ENCODE results near the gene EIPR1.

The EIPR1 gene

DNA sequence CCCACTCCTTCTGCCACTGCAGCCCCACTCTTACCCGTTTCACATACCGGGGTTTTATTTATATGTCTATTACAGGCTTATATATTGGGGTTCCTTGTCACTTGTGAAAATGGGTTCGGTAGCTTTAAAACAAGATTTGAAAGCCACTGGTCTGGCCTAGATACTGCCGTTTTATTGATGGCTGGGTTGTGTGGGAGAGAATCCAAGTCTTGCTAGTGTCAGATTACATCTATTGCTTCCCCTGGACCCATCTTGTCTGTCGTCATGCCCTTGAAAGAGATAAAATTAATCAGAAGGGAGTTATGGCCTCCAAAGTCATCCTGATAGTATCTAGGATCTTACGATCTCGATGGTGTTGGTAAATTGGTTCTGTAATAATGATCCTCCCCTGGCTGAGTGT, 79.4 kb downstream of the EIPR1 start:
- Histone ChIP-seq H3K4me3 (ENCODE audit: low read depth in 1 of 2, low read length in 2 of 2) (no peak overlapping the region), H3K9me3 (ENCODE audit: low read length) (no peaks in the 10 kb centered on the region), H3K27me3 (ENCODE audit: control insufficient read depth in 1 of 2, insufficient read depth in 2 of 2, low read length in 2 of 2) (no peaks in the 10 kb centered on the region), H3K27ac (ENCODE audit: low read depth, low read length) (no peak overlapping the region), H3K36me3 (ENCODE audit: insufficient read depth, low read length) (no peaks in the 10 kb centered on the region), H3K9ac (ENCODE audit: low read length) (no peak overlapping the region), H3K4me1 (ENCODE audit: insufficient read depth, low read length) (no peaks in the 10 kb centered on the region)

- H3K4me1 ChIP-seq (ENCODE audit: insufficient read depth, low read length): no peaks in the 10 kb centered on the region
- no peaks in the 10 kb centered on the region for H3K36me3 ChIP-seq (ENCODE audit: insufficient read depth, low read length)
- H3K9ac ChIP-seq (ENCODE audit: low read length): no peak overlapping the region
- no peak overlapping the region for H3K27ac ChIP-seq (ENCODE audit: low read depth, low read length)
- H3K9me3 ChIP-seq (ENCODE audit: low read length): no peaks in the 10 kb centered on the region
- H3K4me3 ChIP-seq (ENCODE audit: low read depth in 1 of 2, low read length in 2 of 2): no peak overlapping the region
- no peaks in the 10 kb centered on the region for H3K27me3 ChIP-seq (ENCODE audit: control insufficient read depth in 1 of 2, insufficient read depth in 2 of 2, low read length in 2 of 2)
Observed at GRCh38 chr2:3297523-3297922, 80.1 kb downstream of the EIPR1 start.

DNA sequence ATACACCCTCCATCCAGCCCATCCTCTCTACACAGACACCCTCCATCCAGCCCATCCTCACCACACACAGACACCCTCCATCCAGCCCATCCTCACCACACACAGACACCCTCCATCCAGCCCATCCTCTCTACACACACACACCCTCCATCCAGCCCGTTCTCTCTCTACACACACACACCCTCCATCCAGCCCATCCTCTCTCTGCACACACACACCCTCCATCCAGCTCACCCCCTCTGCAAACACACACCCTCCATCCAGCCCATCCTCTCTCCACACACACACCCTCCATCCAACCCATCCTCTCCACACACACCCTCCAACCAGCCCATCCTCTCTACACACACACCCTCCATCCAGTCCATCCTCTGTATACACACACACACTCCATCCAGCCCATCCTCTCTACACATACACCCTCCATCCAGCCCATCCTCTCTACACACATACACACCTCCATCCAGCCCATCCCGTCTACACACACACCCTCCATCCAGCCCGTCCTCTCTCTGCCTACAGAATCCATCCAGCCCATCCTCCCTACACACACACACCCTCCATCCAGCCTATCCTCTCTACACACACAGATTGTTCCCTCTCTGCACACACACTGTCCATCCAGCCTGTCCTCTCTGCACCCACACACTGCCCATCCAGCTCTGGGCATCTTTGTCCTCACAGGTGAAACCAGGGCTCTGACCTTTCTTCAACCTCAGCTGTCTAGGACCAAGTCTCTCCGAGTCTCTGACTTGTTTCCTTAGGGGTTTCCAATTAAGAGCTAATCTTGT, 81.2 kb downstream of the EIPR1 start:
- no peaks in the 10 kb centered on the region for H3K4me1 ChIP-seq (ENCODE audit: insufficient read depth, low read length)
- no peak overlapping the region for H3K27ac ChIP-seq (ENCODE audit: low read depth, low read length)
- H3K27me3 ChIP-seq (ENCODE audit: control insufficient read depth in 1 of 2, insufficient read depth in 2 of 2, low read length in 2 of 2): no peaks in the 10 kb centered on the region
- H3K9me3 ChIP-seq (ENCODE audit: low read length): no peaks in the 10 kb centered on the region
- no peak overlapping the region for H3K9ac ChIP-seq (ENCODE audit: low read length)
- H3K36me3 ChIP-seq (ENCODE audit: insufficient read depth, low read length): no peaks in the 10 kb centered on the region
- no peak overlapping the region for H3K4me3 ChIP-seq (ENCODE audit: low read depth in 1 of 2, low read length in 2 of 2)

DNA sequence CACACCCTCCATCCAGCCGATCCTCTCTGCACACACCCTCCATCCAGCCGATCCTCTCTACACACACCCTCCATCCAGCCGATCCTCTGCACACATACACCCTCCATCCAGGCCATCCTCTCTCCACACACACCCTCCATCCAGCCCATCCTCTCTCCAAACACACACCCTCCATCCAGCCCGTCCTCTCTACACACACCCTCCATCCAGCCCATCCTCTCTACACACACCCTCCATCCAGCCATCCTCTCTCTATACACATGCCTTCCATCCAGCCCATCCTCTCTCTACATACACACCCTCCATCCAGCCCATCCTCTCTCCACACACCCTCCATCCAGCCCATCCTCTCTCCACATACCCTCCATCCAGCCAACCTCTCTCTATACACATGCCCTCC, 83.1 kb downstream of the EIPR1 start:
- Histone ChIP-seq H3K27ac (ENCODE audit: low read depth, low read length) (no peak overlapping the region), H3K27me3 (ENCODE audit: control insufficient read depth in 1 of 2, insufficient read depth in 2 of 2, low read length in 2 of 2) (no peaks in the 10 kb centered on the region), H3K9me3 (ENCODE audit: low read length) (no peaks in the 10 kb centered on the region), H3K4me3 (ENCODE audit: low read depth in 1 of 2, low read length in 2 of 2) (no peak overlapping the region), H3K4me1 (ENCODE audit: insufficient read depth, low read length) (no peaks in the 10 kb centered on the region), H3K36me3 (ENCODE audit: insufficient read depth, low read length) (no peaks in the 10 kb centered on the region), H3K9ac (ENCODE audit: low read length) (no peak overlapping the region)

- Histone ChIP-seq H3K36me3 (ENCODE audit: insufficient read depth, low read length) (no peaks in the 10 kb centered on the region), H3K9ac (ENCODE audit: low read length) (no peak overlapping the region), H3K27ac (ENCODE audit: low read depth, low read length) (no peak overlapping the region), H3K9me3 (ENCODE audit: low read length) (no peaks in the 10 kb centered on the region), H3K27me3 (ENCODE audit: control insufficient read depth in 1 of 2, insufficient read depth in 2 of 2, low read length in 2 of 2) (no peaks in the 10 kb centered on the region), H3K4me1 (ENCODE audit: insufficient read depth, low read length) (no peaks in the 10 kb centered on the region), H3K4me3 (ENCODE audit: low read depth in 1 of 2, low read length in 2 of 2) (no peak overlapping the region)
Observed at GRCh38 chr2:3294069-3294468, 83.5 kb downstream of the EIPR1 start.

DNA sequence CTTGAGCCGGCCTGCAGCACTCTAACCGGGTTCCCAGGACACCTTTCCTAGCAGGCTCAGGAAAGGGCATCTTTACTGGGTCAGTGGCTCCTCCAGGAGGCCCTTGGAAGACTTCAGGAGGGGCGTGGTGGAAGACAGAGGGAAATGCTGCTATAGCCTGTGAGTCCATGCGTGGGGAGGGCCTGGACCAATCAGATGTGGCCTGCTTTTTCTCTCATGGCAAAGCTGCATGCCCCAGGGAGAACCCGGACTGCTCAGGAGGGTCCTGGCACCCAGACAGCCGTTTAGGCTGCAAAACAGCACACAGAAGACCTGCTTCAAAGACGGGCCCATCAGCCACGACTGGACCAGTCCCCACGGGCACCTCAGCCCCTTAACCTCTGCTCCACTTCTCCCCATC, 84.4 kb downstream of the EIPR1 start:
- Histone ChIP-seq H3K27ac (ENCODE audit: low read depth, low read length) (no peak overlapping the region), H3K4me3 (ENCODE audit: low read depth in 1 of 2, low read length in 2 of 2) (no peak overlapping the region), H3K36me3 (ENCODE audit: insufficient read depth, low read length) (no peaks in the 10 kb centered on the region), H3K9ac (ENCODE audit: low read length) (no peak overlapping the region), H3K4me1 (ENCODE audit: insufficient read depth, low read length) (no peaks in the 10 kb centered on the region), H3K9me3 (ENCODE audit: low read length) (no peaks in the 10 kb centered on the region), H3K27me3 (ENCODE audit: control insufficient read depth in 1 of 2, insufficient read depth in 2 of 2, low read length in 2 of 2) (no peaks in the 10 kb centered on the region)

- Histone ChIP-seq H3K36me3 (ENCODE audit: insufficient read depth, low read length) (no peaks in the 10 kb centered on the region), H3K27me3 (ENCODE audit: control insufficient read depth in 1 of 2, insufficient read depth in 2 of 2, low read length in 2 of 2) (no peaks in the 10 kb centered on the region), H3K27ac (ENCODE audit: low read depth, low read length) (no peak overlapping the region), H3K4me3 (ENCODE audit: low read depth in 1 of 2, low read length in 2 of 2) (no peak overlapping the region), H3K9me3 (ENCODE audit: low read length) (no peaks in the 10 kb centered on the region), H3K9ac (ENCODE audit: low read length) (no peak overlapping the region), H3K4me1 (ENCODE audit: insufficient read depth, low read length) (no peaks in the 10 kb centered on the region)
Observed at GRCh38 chr2:3292416-3292815, 85.2 kb downstream of the EIPR1 start.

DNA sequence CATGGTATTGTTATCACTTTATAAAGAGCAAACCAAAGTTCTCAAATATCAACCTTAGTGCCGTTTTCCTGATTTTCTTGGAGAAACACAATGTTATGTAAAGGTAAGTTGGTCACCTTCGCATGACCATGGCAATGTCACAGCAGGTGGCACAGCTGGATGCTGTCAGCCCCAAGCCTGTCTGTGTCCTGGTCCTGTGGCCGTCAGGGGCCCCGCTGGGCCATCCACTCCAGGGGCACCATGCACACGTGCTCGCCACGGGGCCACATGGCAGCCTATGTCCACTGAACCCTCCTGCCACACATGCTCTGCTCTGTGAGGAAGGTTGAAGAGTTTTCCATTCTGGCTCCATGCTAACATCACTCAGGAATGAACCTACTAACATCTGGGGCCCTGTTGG, 85.9 kb downstream of the EIPR1 start:
- Histone ChIP-seq H3K4me3 (ENCODE audit: low read depth in 1 of 2, low read length in 2 of 2) (no peak overlapping the region), H3K9ac (ENCODE audit: low read length) (no peak overlapping the region), H3K27ac (ENCODE audit: low read depth, low read length) (no peak overlapping the region), H3K27me3 (ENCODE audit: control insufficient read depth in 1 of 2, insufficient read depth in 2 of 2, low read length in 2 of 2) (no peaks in the 10 kb centered on the region), H3K36me3 (ENCODE audit: insufficient read depth, low read length) (no peaks in the 10 kb centered on the region), H3K4me1 (ENCODE audit: insufficient read depth, low read length) (no peaks in the 10 kb centered on the region), H3K9me3 (ENCODE audit: low read length) (no peaks in the 10 kb centered on the region)

GRCh38 chr2:3291113-3291512, 86.5 kb downstream of the EIPR1 start:
- Histone ChIP-seq H3K4me3 (ENCODE audit: low read depth in 1 of 2, low read length in 2 of 2) (no peak overlapping the region), H3K9me3 (ENCODE audit: low read length) (no peaks in the 10 kb centered on the region), H3K36me3 (ENCODE audit: insufficient read depth, low read length) (no peaks in the 10 kb centered on the region), H3K9ac (ENCODE audit: low read length) (no peak overlapping the region), H3K4me1 (ENCODE audit: insufficient read depth, low read length) (no peaks in the 10 kb centered on the region), H3K27ac (ENCODE audit: low read depth, low read length) (no peak overlapping the region), H3K27me3 (ENCODE audit: control insufficient read depth in 1 of 2, insufficient read depth in 2 of 2, low read length in 2 of 2) (no peaks in the 10 kb centered on the region)

DNA sequence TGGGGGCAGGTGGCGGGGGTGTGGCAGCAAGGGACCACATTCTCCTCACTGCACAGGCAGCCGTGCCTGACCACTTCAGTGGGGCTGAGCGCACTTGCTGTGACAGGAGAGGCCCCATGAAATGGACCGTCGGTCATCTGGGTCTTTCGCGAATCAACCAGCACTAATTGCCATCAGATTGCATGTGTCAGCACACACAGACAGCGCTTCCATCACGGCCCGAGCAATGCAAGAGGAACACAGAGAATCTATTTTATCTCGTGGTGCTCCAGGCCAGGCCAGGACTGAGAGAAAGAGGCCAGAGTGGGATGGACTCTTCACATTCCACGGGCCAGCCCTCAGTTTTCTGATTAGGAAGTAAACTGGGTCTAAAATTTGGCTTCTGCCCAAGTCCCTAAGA, 87.0 kb downstream of the EIPR1 start:
- no peak overlapping the region for H3K4me3 ChIP-seq (ENCODE audit: low read depth in 1 of 2, low read length in 2 of 2)
- H3K36me3 ChIP-seq (ENCODE audit: insufficient read depth, low read length): no peaks in the 10 kb centered on the region
- no peaks in the 10 kb centered on the region for H3K27me3 ChIP-seq (ENCODE audit: control insufficient read depth in 1 of 2, insufficient read depth in 2 of 2, low read length in 2 of 2)
- no peaks in the 10 kb centered on the region for H3K9me3 ChIP-seq (ENCODE audit: low read length)
- no peak overlapping the region for H3K27ac ChIP-seq (ENCODE audit: low read depth, low read length)
- no peak overlapping the region for H3K9ac ChIP-seq (ENCODE audit: low read length)
- no peaks in the 10 kb centered on the region for H3K4me1 ChIP-seq (ENCODE audit: insufficient read depth, low read length)

DNA sequence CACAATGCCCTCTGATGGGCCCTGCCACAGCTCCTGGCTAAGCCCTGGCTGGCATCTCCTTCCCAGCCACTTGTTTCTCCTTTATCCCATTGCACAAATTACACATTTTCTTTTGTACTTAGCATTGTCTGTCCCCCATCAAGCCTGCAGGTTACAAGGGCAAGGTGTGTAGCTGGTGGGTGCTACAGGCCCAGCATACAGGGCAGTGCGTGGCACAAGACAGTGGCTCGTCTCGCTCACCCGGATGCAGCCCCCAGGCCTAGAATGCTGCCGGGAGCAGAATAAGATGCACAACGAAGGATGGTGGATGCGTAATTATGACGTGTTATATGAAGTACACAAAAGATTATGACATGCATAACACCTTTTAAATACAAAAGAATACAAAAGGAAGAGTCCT, 87.6 kb downstream of the EIPR1 start:
- H3K4me1 ChIP-seq (ENCODE audit: insufficient read depth, low read length): no peaks in the 10 kb centered on the region
- no peak overlapping the region for H3K9ac ChIP-seq (ENCODE audit: low read length)
- H3K27ac ChIP-seq (ENCODE audit: low read depth, low read length): no peak overlapping the region
- no peak overlapping the region for H3K4me3 ChIP-seq (ENCODE audit: low read depth in 1 of 2, low read length in 2 of 2)
- H3K36me3 ChIP-seq (ENCODE audit: insufficient read depth, low read length): no peaks in the 10 kb centered on the region
- H3K27me3 ChIP-seq (ENCODE audit: control insufficient read depth in 1 of 2, insufficient read depth in 2 of 2, low read length in 2 of 2): no peaks in the 10 kb centered on the region
- no peaks in the 10 kb centered on the region for H3K9me3 ChIP-seq (ENCODE audit: low read length)

DNA sequence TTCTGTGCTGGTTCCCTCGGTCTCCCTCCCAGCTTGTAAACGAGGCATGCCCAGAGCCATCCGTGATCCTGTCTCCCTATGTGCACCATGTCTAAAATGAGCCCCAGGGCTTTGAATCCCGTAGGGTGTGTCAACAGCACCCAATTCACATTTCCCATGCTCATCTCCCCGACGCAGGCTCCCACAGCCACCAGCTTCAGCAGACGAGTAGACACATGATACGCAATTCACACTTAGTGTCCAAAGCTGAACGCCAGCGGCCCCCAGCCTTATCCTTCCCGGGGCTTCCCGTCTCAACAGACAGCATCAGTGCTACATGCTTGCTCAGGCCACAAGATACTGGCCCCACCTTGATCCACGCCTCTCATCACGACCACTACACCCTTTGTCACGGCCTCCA, 88.1 kb downstream of the EIPR1 start:
- H3K9me3 ChIP-seq (ENCODE audit: low read length): no peaks in the 10 kb centered on the region
- no peaks in the 10 kb centered on the region for H3K27me3 ChIP-seq (ENCODE audit: control insufficient read depth in 1 of 2, insufficient read depth in 2 of 2, low read length in 2 of 2)
- no peak overlapping the region for H3K27ac ChIP-seq (ENCODE audit: low read depth, low read length)
- H3K4me3 ChIP-seq (ENCODE audit: low read depth in 1 of 2, low read length in 2 of 2): no peak overlapping the region
- H3K4me1 ChIP-seq (ENCODE audit: insufficient read depth, low read length): no peaks in the 10 kb centered on the region
- no peak overlapping the region for H3K9ac ChIP-seq (ENCODE audit: low read length)
- H3K36me3 ChIP-seq (ENCODE audit: insufficient read depth, low read length): no peaks in the 10 kb centered on the region

Data from muscle layer of colon (tissue), 2 donors.